ENCODE data around the gene SVBP.

The SVBP gene

GRCh38 chr1:42768172-42768571, 49.0 kb downstream of the SVBP start:
- H2AFZ ChIP-seq (ENCODE audit: low read length), result no peak overlapping the region

GRCh38 chr1:42767510-42768000, 49.6 kb downstream of the SVBP start:
- Histone ChIP-seq H2AFZ (ENCODE audit: low read length) (peak overlapping the region; percentile 89), H3K36me3 (ENCODE audit: insufficient read depth, low read length) (no peaks in the 10 kb centered on the region), H3K4me2 (ENCODE audit: low read depth, low read length, poor library complexity, severe bottlenecking) (peak overlapping the region; percentile 84), H3K4me1 (ENCODE audit: insufficient read depth, low read length, poor library complexity, severe bottlenecking) (peaks cover 52% of the 10 kb centered on the region), H3K9me2 (replicated peaks; ENCODE audit: low read depth, low read length) (no peaks in the 10 kb centered on the region), H3K79me2 (ENCODE audit: insufficient read depth, low read length) (peaks cover 80% of the 10 kb centered on the region), H3K4me3 (ENCODE audit: low read length, poor library complexity, severe bottlenecking) (peak overlapping the region; percentile 83), H3K27me3 (ENCODE audit: insufficient read depth, low read length, poor library complexity, severe bottlenecking) (no peaks in the 10 kb centered on the region), H3K9ac (ENCODE audit: low read depth, low read length, poor library complexity, severe bottlenecking) (peak overlapping the region; percentile 80), H3K9me3 (ENCODE audit: insufficient read depth, low read depth, low read length) (no peaks in the 10 kb centered on the region), H3F3A (ENCODE audit: low read depth) (no peaks in the 10 kb centered on the region), H4K20me1 (ENCODE audit: insufficient read depth, low read length, poor library complexity, severe bottlenecking) (peaks cover 18% of the 10 kb centered on the region)
- TF ChIP-seq, protein P1, sequence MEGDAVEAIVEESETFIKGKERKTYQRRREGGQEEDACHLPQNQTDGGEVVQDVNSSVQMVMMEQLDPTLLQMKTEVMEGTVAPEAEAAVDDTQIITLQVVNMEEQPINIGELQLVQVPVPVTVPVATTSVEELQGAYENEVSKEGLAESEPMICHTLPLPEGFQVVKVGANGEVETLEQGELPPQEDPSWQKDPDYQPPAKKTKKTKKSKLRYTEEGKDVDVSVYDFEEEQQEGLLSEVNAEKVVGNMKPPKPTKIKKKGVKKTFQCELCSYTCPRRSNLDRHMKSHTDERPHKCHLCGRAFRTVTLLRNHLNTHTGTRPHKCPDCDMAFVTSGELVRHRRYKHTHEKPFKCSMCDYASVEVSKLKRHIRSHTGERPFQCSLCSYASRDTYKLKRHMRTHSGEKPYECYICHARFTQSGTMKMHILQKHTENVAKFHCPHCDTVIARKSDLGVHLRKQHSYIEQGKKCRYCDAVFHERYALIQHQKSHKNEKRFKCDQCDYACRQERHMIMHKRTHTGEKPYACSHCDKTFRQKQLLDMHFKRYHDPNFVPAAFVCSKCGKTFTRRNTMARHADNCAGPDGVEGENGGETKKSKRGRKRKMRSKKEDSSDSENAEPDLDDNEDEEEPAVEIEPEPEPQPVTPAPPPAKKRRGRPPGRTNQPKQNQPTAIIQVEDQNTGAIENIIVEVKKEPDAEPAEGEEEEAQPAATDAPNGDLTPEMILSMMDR (conservative IDR thresholded peaks at IDR 0.05; ENCODE audit: low read length), result no peak
- TF ChIP-seq EZH2phosphoT487 (IDR thresholded peaks at IDR 0.05; ENCODE audit: borderline replicate concordance), result no peak

More at GRCh38 chr1:42768172-42768571, 49.0 kb downstream of the SVBP start:
- Histone ChIP-seq H4K20me1 (ENCODE audit: insufficient read depth, low read length, poor library complexity, severe bottlenecking) (peaks cover 18% of the 10 kb centered on the region), H3K4me1 (ENCODE audit: insufficient read depth, low read length, poor library complexity, severe bottlenecking) (peaks cover 46% of the 10 kb centered on the region), H3F3A (ENCODE audit: low read depth) (no peaks in the 10 kb centered on the region), H3K36me3 (ENCODE audit: insufficient read depth, low read length) (no peaks in the 10 kb centered on the region), H3K79me2 (ENCODE audit: insufficient read depth, low read length) (peaks cover 85% of the 10 kb centered on the region), H3K9me3 (ENCODE audit: insufficient read depth, low read depth, low read length) (no peaks in the 10 kb centered on the region), H3K9ac (ENCODE audit: low read depth, low read length, poor library complexity, severe bottlenecking) (peak overlapping the region; percentile 80), H3K4me2 (ENCODE audit: low read depth, low read length, poor library complexity, severe bottlenecking) (peak overlapping the region; percentile 84), H3K27me3 (ENCODE audit: insufficient read depth, low read length, poor library complexity, severe bottlenecking) (no peaks in the 10 kb centered on the region), H3K4me3 (ENCODE audit: low read length, poor library complexity, severe bottlenecking) (peak overlapping the region; percentile 83), H3K9me2 (replicated peaks; ENCODE audit: low read depth, low read length) (no peaks in the 10 kb centered on the region)
- TF ChIP-seq EZH2phosphoT487 (IDR thresholded peaks at IDR 0.05; ENCODE audit: borderline replicate concordance), result no peak
- TF ChIP-seq, protein P1 (conservative IDR thresholded peaks at IDR 0.05; ENCODE audit: low read length), result no peak

- Histone ChIP-seq H3K79me2 (ENCODE audit: insufficient read depth, low read length) (peaks cover 74% of the 10 kb centered on the region), H3K4me3 (ENCODE audit: low read length, poor library complexity, severe bottlenecking) (peak within 1 kb of the TSS; percentile 83), H3K4me2 (ENCODE audit: low read depth, low read length, poor library complexity, severe bottlenecking) (peak within 1 kb of the TSS; percentile 95), H3K4me1 (ENCODE audit: insufficient read depth, low read length, poor library complexity, severe bottlenecking) (peaks cover 52% of the 10 kb centered on the region), H3K9me3 (ENCODE audit: insufficient read depth, low read depth, low read length) (no peaks in the 10 kb centered on the region), H3F3A (ENCODE audit: low read depth) (no peaks in the 10 kb centered on the region), H4K20me1 (ENCODE audit: insufficient read depth, low read length, poor library complexity, severe bottlenecking) (peaks cover 18% of the 10 kb centered on the region), H3K9ac (ENCODE audit: low read depth, low read length, poor library complexity, severe bottlenecking) (peak within 1 kb of the TSS; percentile 80), H2AFZ (ENCODE audit: low read length) (peak within 1 kb of the TSS; percentile 89), H3K27me3 (ENCODE audit: insufficient read depth, low read length, poor library complexity, severe bottlenecking) (no peaks in the 10 kb centered on the region), H3K36me3 (ENCODE audit: insufficient read depth, low read length) (peaks cover under 1% of the 10 kb centered on the region; the same call in 1 of the 2 replicates), H3K9me2 (replicated peaks; ENCODE audit: low read depth, low read length) (no peaks in the 10 kb centered on the region)
- TF ChIP-seq, protein P1 (conservative IDR thresholded peaks at IDR 0.05; ENCODE audit: low read length), result no peak
- no peak for TF ChIP-seq EZH2phosphoT487 (IDR thresholded peaks at IDR 0.05; ENCODE audit: borderline replicate concordance)
Observed at GRCh38 chr1:42766741-42767509, 50.3 kb downstream of the SVBP start, which contains the start of the genes C1orf50 and P3H1. C1orf50 (plus strand) TSS chr1:42767249; CDS start chr1:42767312, 63 bp downstream. P3H1 (minus strand) TSS chr1:42767028; CDS start chr1:42766971, 57 bp downstream.

Data from Loucy (cell line).